ENCODE results near the gene SMIM28. TPM values are rescaled to one million over a fixed set of nuclear protein-coding genes. Genes with fewer than 3 reads are reported as not detected.

The SMIM28 gene
- total RNA-seq, 2 donors from 2014 or later: not detected

GRCh38 chr6:138374815-138375214 is 2.9 kb upstream of the SMIM28 start:
- no peak for DNase-seq (ENCODE audit: low spot score)
- no peaks in the 10 kb centered on the region for H3K9me3 ChIP-seq
- H3K27me3 ChIP-seq: no peaks in the 10 kb centered on the region
- no peak overlapping the region for H3K4me3 ChIP-seq
- no peak for TF ChIP-seq CTCF (IDR thresholded peaks at IDR 0.05)
- no peaks in the 10 kb centered on the region for H3K4me1 ChIP-seq
- no peaks in the 10 kb centered on the region for H3K36me3 ChIP-seq
- no peak overlapping the region for H3K27ac ChIP-seq

- H3K9me3 ChIP-seq: no peaks in the 10 kb centered on the region
- no peaks in the 10 kb centered on the region for H3K27me3 ChIP-seq
- no peak overlapping the region for H3K4me3 ChIP-seq
- no peak for DNase-seq (ENCODE audit: low spot score)
- no peaks in the 10 kb centered on the region for H3K36me3 ChIP-seq
- no peak for TF ChIP-seq CTCF (IDR thresholded peaks at IDR 0.05)
- no peak overlapping the region for H3K27ac ChIP-seq
- H3K4me1 ChIP-seq: no peaks in the 10 kb centered on the region
Observed at GRCh38 chr6:138377042-138377441, 663 bp upstream of the SMIM28 start.

GRCh38 chr6:138378463-138378862 is 758 bp downstream of the SMIM28 start:
- Histone ChIP-seq H3K4me3 (no peak overlapping the region), H3K27me3 (no peaks in the 10 kb centered on the region), H3K4me1 (no peaks in the 10 kb centered on the region), H3K9me3 (no peaks in the 10 kb centered on the region), H3K36me3 (no peaks in the 10 kb centered on the region), H3K27ac (no peak overlapping the region)
- no peak for TF ChIP-seq CTCF (IDR thresholded peaks at IDR 0.05)
- no peak for DNase-seq (ENCODE audit: low spot score)

- Histone ChIP-seq H3K4me1 (no peaks in the 10 kb centered on the region), H3K27me3 (no peaks in the 10 kb centered on the region), H3K36me3 (no peaks in the 10 kb centered on the region), H3K9me3 (no peaks in the 10 kb centered on the region), H3K4me3 (no peak overlapping the region), H3K27ac (no peak overlapping the region)
- no peak for TF ChIP-seq CTCF (IDR thresholded peaks at IDR 0.05)
- DNase-seq (ENCODE audit: low spot score): no peak
Observed at GRCh38 chr6:138382498-138383265, 5.0 kb downstream of the SMIM28 start.

GRCh38 chr6:138383776-138384175 is 6.1 kb downstream of the SMIM28 start:
- DNase-seq (ENCODE audit: low spot score): no peak
- no peaks in the 10 kb centered on the region for H3K27me3 ChIP-seq
- no peaks in the 10 kb centered on the region for H3K9me3 ChIP-seq
- H3K4me1 ChIP-seq: no peaks in the 10 kb centered on the region
- no peak overlapping the region for H3K27ac ChIP-seq
- no peaks in the 10 kb centered on the region for H3K36me3 ChIP-seq
- TF ChIP-seq CTCF (IDR thresholded peaks at IDR 0.05): no peak
- H3K4me3 ChIP-seq: no peak overlapping the region

- no peaks in the 10 kb centered on the region for H3K36me3 ChIP-seq
- H3K4me1 ChIP-seq: no peaks in the 10 kb centered on the region
- no peak for TF ChIP-seq CTCF (IDR thresholded peaks at IDR 0.05)
Observed at GRCh38 chr6:138386897-138387296, 9.2 kb downstream of the SMIM28 start.

More at GRCh38 chr6:138386897-138387296, 9.2 kb downstream of the SMIM28 start:
- Histone ChIP-seq H3K9me3 (no peaks in the 10 kb centered on the region), H3K27ac (no peak overlapping the region), H3K27me3 (no peaks in the 10 kb centered on the region), H3K4me3 (no peak overlapping the region)
- no peak for DNase-seq (ENCODE audit: low spot score)
